Activated naive CD4-positive, alpha-beta T cell treated with anti-CD3 and anti-CD28 coated beads, Interleukin-2, amount 50 U/mL, for 16 hours (primary cell): ENCODE data around the gene PRKAR1A.
"Not testable (repeated sequence)": the region's sequence is repeated elsewhere in the genome, so short reads cannot be mapped to it uniquely, and the experiment has no call there.

ENCODE experiments used
- DNase-seq: peaks from one replicate; pipeline ENCODE4 v3.0.0-alpha.2; 2020

Gene PRKAR1A

DNA sequence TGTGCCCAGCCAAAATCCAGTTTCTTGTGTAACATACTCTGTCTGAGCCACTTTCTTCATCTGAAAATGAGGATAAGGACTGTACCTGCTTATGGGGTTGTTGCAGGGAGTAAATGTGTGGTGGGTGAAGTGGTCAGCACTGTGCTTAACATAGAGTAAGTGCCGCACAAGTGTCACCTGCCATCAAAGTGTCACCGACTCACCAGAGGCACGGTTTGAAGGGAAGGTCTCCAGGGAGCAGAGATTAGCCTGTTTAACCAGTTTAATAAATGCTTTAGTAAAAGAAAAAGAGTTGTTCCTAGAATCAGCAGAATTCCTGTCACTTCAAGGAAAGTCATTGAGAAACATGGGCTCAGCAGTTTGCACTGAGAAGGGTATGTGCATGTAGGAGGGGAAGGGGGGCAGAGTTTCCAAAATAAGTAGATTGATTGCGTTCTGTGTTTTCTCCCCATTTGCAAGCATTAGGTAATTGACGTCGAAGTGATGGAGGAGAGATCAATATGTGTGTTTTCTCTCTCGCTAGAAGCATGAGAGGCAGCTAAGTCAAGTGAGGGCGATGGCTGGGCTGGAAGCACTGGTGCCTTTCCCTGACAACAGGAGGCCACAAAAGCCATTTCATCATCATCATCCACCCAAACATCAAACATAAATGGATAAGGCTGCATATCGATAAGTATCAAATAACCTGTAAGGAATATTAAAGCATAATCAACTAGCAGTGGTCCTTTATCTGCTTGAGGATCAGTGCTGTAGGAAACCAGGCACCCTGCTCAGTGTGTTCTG is 69.8 kb downstream of the PRKAR1A start:
- DNase-seq, result no peak

DNA sequence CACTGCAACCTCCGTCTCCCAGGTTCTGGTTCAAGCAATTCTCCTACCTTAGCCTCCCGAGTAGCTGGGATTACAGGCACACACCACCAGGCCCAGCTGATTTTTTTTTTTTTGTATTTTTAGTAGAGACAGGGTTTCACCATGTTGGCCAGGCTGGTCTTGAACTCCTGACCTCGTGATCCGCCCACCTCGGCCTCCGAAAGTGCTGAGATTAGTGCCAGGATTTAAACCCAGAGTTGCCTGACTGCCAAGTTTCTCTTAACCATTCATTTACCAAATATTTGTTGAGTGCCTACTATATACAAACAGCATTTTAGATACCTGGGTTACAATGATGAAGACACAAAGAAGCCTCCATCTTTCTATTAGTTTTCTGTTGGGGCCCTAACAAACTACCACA is 70.6 kb downstream of the PRKAR1A start:
- not testable (repeated sequence) for DNase-seq

DNA sequence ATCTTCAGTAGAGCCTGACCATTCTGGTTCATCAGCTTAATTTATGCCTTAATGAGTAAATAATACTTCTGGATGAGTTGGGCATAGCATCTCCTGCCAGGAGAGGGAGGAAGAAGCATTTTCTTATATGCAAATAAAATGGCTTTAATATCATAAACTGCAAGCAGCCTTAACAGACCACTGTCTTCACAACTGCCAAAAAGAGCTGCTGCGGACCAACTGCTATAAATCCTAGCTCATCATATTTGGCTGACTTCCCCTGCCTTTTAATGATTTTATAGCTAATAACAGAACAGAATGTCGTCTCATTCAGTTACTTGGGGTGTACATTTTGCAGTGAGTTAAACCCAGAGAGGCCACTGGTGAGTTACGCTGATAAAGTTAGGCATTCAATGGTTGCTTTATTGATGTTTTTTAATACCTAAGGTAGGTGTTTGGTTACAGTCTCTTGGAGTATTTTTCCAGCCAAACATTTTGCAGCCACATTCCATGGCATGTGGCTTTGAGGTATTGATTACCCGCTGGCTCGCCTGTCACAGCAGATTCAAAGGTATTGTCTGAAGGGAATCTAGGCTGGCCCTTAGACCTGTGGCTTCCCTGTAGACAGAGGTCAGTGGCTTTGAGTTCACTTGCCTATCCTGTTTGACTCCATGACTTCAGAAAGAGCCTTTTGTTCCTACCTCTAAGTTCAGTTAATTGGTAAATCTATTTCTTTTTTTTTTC is 72.5 kb downstream of the PRKAR1A start:
- no peak for DNase-seq

DNA sequence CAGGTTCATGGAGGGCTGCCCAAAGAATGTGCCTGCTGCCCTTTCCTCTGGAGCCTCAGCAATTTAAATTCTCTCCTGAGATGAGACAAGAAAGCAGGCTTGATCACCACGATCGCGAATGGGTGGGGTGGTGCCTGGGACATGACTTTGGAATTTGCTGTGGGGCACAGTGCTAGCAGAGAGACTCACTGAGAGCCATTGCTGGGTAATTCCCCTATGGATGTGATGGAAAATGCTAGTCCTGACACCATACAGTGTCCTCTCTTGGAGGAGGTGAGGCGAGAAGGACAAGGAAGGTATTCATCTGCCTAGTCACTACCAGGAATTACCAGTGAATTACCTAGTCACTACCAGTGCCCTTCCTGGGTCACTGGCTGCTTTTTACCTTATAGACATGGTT is 73.4 kb downstream of the PRKAR1A start:
- DNase-seq, result no peak

DNA sequence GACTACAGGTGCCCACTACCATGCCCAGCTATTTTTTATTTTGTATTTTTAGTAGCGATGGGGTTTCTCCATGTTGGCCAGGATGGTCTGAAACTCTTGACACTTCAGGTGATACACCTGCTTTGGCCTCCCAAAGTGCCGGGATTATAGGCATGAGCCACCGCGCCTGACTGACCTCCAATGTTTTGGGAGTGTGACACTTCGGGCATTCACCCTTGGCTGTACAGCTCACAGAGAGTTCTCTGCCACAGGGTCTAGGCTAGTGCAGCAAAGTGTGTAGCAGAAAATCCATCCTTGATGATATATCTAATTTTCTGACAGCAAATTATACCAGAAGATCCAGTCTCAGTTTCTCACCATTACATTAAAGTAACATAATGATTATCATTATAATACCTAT is 74.8 kb downstream of the PRKAR1A start:
- no peak for DNase-seq

DNA sequence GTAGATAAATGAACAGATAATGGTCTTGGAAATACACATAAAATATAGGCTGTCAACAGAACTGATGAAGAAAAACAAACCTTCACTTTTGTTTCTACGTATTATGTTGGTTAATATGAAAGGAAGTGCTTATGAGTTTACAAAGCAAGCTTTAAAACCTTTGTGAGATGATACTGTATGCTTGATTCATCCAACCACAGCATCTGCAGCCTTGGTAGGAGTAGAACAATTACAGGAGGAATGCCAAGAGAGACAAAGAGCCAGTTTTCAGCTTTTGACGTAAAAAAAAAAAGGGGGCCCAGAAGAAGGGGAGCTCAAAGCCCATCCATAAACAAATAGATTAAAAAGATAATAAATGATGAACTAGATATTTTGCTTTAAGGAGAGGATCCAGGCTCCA is 75.6 kb downstream of the PRKAR1A start:
- no peak for DNase-seq

DNA sequence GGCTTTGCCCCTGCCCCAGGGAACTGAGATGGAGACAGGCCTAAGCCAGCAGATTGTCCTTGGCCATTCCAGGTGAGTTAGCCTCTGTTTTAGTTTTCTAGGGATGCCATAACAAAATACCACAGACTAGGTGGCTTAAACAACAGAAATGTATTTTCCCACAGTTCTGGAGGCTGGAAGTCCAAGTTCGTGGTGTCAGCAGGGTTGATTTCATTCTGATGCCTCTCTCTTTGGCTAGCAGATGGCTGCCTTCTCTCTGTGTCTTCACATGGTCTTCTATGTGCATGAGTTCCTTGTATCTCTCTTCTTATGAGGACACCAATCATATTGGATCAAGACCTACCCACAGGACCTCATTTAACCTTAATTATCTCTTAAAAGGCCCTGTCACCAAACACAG is 76.1 kb downstream of the PRKAR1A start:
- DNase-seq, result no peak

DNA sequence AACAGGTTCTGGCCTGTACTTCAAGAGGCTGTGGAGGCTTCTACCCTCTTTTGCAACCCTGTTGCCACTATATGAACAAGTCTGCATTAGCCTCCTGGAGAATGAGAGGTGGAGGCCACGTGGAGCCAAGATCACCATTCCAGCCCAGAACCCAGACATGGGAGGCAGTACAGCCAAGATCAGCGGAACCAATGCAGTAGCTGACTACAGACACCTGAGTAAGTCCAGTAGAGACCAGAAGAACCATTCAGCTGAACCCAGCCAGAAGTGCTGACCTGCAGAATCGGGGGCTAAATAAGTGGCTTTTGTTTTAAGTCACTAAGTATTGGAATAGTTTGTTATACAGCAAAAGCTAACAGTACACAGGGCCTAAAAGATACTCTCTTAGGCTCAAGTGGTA is 76.9 kb downstream of the PRKAR1A start:
- no peak for DNase-seq

DNA sequence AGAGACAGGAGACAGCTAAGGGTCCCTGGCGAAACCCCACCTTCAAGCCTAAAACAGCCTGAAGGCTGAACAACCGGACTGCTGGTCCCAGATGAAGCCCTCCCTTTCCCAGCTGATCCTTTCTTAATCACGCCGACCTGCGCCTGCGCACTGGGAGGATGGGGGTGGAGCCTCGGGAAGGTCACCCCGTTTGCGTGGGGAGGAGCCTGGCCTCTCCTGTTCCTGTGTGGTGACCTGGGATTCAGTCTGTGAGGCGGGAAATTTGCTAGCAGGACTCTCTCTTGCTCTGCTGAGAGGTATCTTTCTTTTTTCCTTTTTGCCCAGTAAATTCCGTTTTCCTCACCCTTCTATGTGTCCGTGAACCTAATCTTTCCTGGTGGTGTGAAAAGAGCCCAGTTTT is 79.4 kb downstream of the PRKAR1A start:
- DNase-seq, result no peak

DNA sequence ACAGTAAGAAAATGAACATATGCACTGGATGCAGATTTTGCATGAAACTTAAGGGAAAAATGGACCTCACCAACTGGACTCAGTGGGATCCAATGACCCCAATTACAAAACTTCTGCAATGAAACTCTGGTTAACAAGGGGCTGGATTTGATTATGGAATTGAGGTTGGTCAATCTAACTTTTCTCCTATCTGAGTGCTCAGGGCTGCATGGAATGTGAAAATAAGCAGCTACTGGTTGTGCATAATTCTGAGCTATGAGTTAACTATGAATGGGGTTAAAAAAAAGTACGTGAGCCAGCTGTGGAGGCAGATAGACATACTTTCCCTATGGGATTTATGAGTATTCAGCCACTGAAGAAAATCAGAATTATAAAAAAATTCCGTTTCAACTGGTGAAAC is 79.8 kb downstream of the PRKAR1A start:
- DNase-seq, result no peak

DNA sequence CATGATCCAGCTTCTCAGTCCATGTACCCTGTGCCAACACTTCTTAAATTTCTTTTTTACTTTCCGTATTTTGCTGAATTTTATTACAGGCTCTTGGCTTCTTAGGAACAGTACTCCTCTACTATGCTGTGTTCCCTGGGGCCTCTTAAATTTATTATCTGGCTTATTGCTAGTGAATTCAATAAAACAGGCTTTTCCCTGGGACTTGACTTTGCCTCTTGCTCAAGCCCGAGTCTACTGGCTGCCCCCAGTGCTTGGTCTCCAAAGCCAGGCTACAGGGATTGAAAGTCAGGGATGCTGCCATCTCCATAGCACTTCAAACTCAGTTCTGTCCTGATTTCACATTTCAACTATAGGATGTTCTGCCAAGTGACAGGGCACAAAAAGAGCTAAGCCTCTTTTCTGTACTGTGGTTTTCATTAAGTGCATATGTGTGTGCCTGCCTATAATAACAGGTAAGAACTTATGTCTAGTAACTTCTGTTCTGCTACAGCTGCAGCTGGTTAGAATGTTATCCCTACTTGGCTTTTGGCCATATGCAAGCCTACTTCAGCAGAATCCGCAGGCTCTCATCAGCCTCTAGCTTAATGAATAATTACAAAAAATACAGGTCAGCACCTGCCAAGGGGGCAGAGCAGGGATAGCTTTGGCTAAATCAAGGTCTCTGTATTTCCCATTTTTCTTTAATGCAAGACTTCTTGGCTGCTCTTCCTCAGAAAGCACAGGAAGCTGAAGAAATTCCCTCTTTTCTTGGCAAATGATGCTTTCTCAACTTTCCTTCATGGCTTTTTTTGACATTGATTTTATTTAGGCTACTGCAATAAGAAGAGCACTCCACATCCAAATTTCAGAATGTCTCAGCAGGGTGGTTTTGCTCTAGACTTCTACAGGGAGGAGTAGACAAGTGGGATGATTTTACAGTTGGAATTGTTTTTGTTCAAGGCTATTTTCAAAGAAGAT is 80.7 kb downstream of the PRKAR1A start:
- no peak for DNase-seq

DNA sequence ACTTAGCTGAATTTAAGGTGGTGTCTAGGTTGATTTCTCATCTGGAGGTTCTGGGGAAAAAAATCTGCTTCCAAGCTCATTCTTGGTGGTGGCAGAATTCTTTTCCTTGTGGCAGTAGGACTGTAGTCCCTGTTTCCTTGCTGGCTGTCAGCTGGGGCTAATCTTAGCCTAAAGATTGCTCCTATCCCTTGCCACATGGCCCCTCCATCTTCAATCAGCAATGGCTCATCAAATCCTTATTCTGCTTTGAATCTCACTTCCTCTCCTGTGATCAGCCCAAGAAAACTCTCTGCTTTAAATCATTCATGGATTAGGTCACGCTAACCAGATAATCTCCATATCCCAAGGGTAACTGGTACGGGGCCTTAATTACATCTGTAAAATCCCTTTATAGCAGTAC is 82.3 kb downstream of the PRKAR1A start:
- no peak for DNase-seq

DNA sequence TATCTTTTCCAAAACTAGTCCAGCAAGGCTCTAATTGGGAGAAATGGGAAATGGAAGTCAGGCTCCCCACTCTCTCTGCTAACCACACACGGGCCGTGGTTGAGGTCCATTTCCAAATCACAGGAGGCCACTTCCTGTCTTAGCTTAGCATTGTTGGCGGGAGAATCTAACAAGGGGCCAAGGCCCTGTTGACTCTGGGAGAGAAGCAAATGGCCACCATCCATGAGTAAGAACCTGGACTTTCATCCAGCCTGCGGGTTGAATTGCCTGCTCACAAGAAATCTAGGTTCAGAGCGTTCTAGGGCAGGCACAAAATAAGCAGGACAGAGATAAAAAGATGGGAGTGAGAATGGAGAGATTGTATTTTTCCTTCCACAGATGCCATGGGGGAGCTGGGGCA is 83.3 kb downstream of the PRKAR1A start:
- no peak for DNase-seq

DNA sequence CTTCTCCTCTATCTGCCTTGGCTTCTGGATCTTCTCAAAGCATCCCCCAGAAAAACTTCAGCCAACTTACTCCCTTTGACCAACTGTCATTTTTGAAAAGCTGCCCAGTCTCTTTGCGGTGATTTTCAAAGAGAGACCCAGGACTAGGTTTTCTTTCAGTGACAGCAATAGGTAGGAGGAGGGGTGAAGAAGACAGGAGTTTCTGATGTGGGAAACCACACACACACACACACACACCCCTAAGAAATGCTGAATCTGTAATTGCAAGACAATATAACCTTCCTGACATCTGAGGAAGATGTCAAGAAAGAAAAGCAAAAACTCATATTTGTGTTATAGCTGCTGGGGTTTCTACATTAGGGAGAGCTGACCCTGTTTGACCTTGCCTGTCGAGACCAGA is 83.8 kb downstream of the PRKAR1A start:
- no peak for DNase-seq

DNA sequence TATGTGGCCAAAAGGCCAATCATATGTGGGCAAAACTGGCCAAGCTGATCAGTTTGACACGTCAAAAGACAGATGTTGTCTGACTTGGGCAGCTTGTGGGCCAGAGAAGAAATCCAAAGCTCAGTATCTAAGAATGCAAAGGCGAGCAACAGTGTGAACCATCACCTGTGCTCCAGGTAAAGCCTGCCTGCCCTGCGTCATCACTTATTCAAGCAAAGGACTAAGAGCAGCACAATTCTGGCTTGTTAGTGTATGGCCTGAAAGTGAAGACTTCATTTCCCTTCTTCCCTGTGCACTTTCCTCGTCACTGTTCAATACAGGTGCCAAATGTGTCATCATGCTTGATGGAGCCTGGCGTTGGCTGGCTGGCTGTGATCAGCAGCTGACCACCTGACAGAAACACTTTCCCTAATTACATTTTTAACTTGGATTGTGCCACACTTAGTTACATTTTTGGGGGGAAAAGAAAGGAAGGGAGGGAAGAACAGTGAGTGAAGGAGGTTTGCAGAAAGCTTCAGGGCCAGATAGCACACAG is 84.2 kb downstream of the PRKAR1A start:
- no peak for DNase-seq

DNA sequence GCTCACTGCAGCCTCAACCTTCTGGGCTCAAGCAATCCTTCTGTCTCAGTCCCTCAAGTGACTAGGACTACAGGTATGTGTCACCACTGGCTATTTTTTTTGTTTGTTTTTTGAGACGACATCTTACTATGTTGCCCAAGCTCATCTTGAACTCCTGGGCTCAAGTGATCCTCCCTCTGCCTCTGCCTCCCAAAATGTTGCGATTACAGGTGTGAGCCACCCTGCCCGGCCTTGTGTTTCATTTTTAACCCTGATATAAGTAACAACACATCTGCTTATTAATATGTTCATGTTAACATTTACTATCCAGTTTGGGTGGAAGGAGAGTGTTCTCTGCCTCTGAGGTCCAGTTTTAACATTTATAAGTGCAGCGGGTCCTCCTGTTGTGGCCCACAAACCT is 85.8 kb downstream of the PRKAR1A start:
- no peak for DNase-seq

DNA sequence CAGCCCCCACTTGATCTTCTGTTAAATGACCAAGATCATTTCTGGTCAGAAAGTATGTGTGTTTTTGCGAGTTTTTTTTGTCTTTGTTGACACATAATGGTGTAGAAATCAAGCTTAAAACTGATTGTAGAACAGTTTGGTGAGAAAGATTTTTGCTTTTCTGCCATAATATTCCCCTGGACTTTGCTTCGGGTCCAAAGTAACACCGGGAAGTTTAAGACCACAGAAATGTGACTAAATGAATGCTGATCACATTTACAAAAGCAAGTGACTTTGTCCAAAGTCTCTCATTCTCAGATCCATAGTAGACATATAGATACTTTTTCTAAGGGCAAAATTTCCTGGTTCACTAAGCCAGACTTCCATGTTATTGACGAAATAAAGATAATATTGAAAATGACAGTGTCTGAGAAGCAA is 86.3 kb downstream of the PRKAR1A start:
- DNase-seq, result no peak

DNA sequence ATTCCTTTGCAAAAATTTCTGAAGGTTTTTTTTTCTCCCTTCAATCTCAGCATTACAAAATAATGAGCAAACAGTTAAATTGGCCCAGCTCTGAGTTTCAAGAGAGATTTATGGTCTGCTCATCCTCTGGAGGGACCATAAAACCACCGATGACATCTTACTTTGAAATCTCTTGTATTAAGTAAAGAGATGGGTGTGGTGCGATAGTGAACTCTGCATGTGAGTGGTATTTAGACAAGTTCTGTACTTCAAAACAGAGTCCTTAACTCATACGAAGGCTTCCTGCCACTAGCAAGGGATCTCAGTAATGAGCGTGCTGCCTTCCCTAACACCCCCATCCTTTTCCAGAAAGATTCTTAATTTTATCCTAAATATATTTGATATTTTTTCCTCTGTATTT is 86.9 kb downstream of the PRKAR1A start:
- no peak for DNase-seq

DNA sequence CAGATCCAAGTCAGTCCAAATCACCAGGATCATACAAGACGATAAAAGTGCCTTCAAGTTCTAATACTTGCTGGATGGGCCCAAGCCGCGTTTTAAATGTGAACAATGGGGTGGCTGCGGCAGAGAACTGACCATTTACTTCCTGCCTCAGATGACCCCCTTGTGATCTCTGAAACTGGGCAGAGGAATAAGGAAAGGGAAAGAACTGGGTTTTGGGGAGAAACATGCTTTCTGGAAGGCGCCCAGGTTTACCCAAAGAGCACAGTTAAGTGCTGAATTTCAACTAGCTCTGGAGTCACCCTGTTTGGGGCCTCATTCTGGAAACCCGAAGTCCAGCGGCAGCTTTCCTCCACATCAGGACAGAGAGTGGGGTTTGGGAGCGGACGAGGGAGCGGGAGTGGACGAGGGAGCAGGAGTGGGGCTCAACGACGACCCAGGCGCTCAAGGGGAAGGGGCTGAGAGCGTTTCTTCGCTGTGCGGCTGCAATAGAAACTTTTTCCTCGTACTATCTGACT is 87.4 kb downstream of the PRKAR1A start:
- DNase-seq, result no peak

DNA sequence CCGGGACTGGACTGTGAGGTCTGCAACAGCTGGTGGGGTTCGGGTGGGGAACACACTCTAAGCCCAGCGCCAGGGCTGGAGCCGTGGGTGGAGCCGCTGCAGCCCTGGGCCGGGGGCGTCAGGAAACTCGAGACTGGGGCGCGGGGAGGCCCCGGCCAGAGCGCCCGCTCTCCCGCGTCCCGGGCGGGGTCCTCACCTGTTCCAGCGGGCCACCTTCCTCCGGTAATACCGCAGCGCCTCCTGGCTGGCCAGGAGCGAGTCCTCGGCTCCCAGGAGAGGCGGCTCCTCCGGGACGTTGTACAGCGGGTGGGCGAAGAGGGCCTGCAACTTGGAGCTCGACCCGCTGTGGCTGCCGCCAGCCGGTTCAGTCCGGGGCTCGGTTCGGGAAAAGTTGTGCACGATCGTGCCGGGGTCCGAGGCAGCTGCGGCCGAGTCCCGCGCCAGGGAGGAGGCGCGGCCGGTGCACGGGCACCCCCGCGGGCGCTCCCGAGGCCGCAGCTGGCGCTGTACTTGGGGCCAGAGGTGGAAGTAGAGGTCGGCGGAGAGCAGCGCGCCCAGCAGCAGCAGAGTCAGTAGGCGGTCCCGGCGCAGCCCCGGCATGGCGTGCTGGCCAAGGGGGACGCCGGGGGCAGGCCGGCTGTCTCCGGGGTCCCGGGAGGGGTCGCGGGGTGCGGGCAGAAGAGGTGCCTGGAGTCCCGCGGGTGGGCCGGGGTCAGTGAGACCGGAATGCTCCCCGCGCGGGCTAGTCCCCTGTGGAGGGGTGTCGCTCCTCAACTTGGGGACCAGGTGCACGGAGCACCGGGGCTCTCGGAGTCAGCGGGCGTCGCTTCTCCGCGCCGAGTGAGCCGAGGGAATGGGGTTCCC is 88.1 kb downstream of the PRKAR1A start:
- peak; percentile 11 for DNase-seq
